ENCODE results near the gene MT1E.

GRCh38 chr16:56649271-56649670, 23.7 kb downstream of the MT1E start:
- TF ChIP-seq CTCF (conservative IDR thresholded peaks at IDR 0.05; ENCODE audit: low read depth, low read length) = no peak
- TF ChIP-seq EZH2 (IDR thresholded peaks at IDR 0.05; ENCODE audit: borderline replicate concordance, low read depth, low read length, poor library complexity, severe bottlenecking) = no peak
